Gastrocnemius medialis (tissue), 4 donors: ENCODE data around the gene TMEM108.

Experiments used
- POLR2A ChIP-seq, 2 donors: fragments of 450-650 bp; IDR thresholded peaks; one replicate each; pipeline ENCODE4 v1.6.1; 2017; ENCODE audit warnings: antibody characterized with exemption in 2 of 2, mild to moderate bottlenecking in 2 of 2, moderate library complexity in 2 of 2
- TF ChIP-seq, protein P1 (sequence below), 5 experiments: fragments of 450-650 bp in 3 of 5; fragments of 200-600 bp in 2 of 5; sonication (generic) in 2 of 5; IDR thresholded peaks in 4 of 5; conservative IDR thresholded peaks in 1 of 5; 1 replicate in 4 of 5; 2 replicates in 1 of 5; pipeline ENCODE4 v1.5.1; 2016 to 2019; ENCODE audit warnings: antibody characterized with exemption in 5 of 5, mild to moderate bottlenecking in 3 of 5, moderate library complexity in 3 of 5

DNA sequence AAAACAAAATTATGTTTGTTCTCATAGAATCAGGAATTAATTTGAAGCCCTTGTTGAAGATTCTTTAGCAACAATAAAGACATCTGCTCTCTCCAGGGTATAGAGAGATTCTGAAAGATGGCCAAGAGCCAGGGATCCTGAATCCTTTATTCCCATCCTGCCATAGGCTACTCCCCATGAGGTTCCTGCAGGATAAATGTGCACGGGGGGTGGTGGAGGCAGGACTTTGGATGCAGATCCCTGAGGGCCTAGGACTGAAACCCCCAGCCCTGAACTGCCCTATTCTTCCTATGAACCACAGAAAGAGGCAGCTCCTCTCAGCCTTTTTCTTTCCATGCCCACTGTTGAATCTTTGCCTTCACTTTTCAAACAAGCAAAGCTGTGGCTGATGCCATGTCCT lies 17.1 kb downstream of the TMEM108 start:
- TF ChIP-seq, protein P1, sequence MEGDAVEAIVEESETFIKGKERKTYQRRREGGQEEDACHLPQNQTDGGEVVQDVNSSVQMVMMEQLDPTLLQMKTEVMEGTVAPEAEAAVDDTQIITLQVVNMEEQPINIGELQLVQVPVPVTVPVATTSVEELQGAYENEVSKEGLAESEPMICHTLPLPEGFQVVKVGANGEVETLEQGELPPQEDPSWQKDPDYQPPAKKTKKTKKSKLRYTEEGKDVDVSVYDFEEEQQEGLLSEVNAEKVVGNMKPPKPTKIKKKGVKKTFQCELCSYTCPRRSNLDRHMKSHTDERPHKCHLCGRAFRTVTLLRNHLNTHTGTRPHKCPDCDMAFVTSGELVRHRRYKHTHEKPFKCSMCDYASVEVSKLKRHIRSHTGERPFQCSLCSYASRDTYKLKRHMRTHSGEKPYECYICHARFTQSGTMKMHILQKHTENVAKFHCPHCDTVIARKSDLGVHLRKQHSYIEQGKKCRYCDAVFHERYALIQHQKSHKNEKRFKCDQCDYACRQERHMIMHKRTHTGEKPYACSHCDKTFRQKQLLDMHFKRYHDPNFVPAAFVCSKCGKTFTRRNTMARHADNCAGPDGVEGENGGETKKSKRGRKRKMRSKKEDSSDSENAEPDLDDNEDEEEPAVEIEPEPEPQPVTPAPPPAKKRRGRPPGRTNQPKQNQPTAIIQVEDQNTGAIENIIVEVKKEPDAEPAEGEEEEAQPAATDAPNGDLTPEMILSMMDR (IDR thresholded peaks at IDR 0.05 in 4 of 5, conservative IDR thresholded peaks at IDR 0.05 in 1 of 5): no peak
- no peak for TF ChIP-seq POLR2A (IDR thresholded peaks at IDR 0.05)
